CMK (cell line): ENCODE results near the gene ULK4.

Experiments used
- DNase-seq: peaks from one replicate; pipeline ENCODE4 v3.0.0-alpha.2; 2010; ENCODE audit warnings: low read depth

ULK4 gene

DNA sequence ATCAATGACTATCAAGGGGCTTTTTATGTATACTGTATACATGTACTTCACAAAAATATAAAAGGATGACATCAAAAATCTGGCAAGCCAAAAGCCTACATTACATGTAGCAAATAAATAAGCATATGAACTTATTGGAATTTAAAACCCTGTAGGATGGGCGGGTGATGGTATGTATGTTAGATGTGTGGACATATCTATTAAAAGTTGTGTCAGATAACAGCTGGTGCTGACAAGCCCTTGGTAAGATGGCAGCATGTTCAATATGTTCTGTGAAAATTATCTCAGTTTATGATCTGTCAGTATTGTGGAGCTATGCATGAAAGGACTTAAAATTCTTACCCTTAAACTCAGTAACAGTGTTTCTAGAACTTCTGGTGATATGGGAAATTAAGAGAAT is 742.5 kb downstream of the ULK4 start:
- no peak for DNase-seq

DNA sequence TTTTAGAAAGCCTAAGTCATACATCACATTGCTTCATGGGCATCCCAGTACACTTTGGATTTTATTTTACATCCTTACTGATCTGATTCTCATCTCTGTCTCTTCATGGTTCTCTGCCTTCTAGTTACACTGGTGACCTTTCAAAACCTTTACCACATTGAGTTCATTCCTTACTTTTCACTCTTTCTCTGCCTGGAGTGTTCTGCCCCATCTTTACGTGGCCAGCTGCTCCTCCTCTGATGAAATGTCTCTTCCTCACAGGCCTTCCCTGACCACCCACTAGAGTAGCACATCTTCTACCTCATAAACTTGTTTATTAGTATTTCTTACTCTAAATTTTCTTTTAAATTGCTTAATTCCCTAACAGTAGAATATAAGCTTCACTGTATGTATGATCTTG is 744.9 kb downstream of the ULK4 start:
- DNase-seq = no peak

DNA sequence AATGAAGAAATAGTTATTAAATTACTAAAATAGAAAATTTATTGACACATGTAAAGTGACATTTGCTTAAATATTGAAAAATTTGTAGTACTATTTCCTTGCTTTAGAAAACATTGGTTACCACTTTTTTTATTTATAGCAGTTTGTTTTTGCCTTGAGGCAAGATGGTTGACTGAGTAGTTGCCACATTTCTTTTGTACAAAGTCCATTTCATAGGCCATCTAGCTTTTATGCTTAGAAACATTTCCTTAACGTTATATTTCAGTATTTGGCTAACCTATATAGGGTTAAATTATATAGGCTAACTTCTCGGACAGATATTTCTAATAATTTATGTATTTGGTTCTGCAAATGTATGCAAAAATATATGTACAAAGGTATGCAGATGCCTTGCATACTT is 745.5 kb downstream of the ULK4 start:
- no peak for DNase-seq

DNA sequence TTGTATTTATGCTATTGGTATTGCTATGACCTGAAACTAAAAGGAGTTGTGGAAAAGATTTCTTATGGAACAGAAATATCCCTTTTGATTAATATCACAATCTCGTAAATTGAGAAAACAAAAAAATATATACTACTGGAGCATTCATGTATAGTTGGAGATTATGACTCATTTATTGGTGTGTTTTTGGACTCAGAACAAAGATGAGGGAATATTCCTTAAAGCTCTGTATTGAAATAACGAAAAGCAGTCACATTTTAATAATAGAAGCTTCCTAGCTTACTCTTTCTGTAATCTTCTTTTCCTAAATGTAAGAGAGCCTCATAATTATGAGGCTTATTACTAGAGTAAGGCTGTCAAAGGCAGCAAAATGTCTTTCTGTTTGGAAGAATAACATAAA is 748.3 kb downstream of the ULK4 start:
- DNase-seq = no peak

DNA sequence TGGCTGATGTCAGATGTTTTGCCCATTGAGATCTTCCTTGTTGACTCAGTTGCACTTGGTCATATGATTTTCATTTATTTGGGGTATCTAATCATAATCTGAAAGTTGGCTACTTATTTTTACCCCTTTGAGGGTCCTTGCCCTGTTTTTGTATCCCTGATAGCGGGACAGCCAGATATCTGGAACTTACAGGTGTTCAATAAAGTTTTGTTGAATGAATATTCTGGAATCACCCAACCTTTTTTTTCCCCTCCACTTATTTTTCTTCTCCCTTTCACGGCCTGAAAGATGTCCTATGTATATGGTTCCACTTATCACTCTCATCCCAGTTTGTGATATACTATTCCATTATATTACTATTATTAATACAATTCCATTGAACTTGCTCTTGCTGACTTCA is 749.8 kb downstream of the ULK4 start:
- DNase-seq = no peak

DNA sequence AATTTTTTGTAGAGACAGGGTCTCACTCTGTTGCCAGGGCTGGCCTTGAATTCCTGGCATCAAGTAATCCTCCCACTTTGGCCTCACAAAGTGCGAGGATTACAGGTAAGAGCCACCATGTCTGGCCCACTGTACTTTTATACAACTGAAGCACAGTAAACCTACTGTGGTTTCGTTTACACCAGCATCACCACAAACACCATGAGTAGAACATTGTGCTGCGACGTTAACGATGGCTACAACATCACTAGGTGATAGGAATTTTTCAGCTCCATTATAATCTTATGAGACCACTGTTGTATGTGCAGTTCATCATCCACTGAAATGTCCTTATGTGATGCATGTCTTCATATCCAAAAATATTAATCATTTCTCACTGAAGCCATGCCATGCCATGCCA is 750.9 kb downstream of the ULK4 start:
- no peak for DNase-seq

DNA sequence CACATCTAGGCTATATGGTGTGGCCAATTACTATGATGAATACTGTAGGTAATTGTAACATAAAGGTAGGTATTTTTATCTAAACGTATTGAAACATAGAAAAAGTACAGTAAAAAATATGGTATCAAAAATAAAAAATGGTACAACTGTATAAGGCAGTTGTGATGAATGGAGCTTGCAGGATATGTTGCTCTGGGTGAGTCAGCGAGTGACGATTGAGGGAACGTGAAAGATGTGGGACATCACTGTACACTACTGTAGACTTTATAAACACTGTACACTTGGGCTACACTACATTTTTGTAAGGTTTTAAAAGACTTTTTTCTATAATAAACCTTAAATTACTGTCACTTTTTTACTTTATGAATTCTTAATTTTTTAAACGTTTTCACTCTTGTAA is 752.3 kb downstream of the ULK4 start:
- no peak for DNase-seq

DNA sequence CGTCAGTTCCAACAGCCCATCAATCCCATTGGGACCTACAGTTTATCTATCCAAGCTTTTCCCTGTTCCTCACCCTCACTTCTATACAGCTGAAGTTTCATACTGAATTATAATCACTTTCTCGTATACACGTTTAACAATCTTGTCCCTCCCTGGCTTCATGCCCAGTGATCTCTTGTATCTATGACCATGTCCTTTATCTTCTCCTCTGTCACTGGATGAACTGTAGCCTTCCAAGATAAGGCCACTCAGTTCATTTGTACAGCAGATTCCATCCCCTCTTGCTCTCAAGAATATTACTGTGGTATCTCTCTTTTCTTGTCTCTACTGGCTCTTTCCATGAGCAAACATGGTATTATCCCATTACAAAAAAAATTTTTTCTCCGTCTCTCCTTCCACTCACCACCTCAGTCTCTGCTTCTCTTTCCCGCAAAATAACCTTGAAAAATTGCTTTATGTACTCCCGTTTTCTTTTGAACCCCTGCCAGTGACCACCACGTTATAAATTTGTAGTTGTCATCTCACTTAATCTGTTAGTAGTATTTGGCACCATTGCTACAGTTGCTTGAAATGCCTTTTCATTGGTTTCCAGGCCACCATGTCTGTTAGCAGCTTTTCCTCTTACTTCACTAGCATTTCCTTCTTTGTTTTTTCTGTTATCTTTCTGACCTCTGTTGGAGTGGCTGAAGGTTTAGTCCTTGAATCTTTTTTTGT is 753.2 kb downstream of the ULK4 start:
- DNase-seq = no peak

DNA sequence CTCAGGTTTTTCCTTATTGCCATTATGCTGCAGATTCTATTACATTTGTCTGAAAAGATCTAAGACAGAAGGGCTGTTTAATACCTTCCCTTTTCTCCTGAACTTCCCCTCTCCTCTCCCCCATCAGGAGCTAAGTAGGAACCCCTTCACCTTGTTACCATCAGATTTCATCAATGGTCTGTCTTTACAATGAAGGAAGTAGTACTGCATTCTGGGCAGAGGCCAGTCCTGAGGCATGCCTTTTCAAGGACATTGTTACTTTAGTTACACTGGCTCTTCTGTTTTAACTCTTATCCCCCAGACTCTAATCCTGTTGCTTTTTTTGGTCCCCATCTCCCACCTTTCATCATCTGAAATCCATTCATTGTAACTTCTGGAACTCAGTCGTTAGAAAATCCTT is 754.5 kb downstream of the ULK4 start:
- DNase-seq = no peak

DNA sequence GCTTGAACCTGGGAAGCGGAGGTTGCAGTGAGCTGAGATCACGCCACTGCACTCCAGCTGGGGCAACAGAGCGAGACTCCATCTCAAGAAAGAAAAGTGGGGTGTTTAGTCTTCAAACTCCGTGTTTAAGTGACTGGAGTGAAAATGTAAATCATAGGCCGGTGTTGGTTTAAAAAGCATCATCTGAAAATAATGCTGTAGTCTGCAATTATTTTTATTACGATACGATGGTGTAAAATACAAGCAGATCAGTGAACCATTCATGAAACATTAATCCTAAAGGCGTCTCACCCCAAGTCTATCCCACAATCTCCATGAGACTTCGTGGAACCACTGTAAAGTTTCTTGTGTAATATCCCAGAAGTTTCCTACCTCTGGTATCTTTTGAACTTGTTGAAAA is 756.3 kb downstream of the ULK4 start:
- DNase-seq = no peak

DNA sequence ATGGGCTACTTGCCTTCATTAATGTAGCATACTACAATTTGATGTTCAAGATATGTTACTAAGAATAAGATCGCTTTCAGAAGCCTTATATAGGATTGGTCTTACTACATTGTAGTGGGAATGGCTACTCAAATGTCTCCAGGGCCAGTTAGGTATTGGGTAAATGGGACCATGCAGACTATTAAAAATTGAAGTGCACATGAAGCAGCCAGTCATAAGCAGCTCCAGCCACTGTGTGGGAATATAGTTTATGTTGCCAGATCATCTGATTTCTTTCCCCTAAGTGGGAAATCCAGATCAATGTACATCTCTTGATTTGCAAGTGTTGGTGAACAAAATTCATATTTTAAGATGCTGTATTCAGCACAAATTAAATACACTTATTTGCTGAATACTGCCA is 757.5 kb downstream of the ULK4 start:
- DNase-seq = no peak

DNA sequence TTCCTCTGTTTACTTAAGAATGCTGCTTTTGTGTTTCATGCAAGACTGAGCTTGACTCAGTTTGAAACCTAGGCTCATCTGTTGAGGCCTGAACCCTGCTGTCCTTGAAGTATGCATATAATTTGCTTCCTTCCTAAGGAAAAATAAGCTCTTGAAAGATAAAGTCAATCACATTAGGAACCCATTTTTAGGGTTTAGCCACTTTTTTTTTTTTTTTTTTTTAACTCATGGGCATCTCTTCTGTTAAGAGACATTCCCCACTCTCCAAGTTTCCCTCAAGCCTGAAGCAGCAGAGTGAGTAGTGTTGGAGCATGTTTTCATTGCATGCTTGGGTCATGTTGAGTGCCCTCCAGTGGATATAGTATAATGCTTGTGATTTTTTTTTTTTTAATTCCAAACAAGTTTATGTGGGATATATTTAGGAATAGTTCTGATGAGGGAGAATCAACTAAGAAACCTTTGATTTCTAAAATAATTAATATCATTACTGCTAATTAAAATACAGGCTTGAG is 759.0 kb downstream of the ULK4 start:
- no peak for DNase-seq

DNA sequence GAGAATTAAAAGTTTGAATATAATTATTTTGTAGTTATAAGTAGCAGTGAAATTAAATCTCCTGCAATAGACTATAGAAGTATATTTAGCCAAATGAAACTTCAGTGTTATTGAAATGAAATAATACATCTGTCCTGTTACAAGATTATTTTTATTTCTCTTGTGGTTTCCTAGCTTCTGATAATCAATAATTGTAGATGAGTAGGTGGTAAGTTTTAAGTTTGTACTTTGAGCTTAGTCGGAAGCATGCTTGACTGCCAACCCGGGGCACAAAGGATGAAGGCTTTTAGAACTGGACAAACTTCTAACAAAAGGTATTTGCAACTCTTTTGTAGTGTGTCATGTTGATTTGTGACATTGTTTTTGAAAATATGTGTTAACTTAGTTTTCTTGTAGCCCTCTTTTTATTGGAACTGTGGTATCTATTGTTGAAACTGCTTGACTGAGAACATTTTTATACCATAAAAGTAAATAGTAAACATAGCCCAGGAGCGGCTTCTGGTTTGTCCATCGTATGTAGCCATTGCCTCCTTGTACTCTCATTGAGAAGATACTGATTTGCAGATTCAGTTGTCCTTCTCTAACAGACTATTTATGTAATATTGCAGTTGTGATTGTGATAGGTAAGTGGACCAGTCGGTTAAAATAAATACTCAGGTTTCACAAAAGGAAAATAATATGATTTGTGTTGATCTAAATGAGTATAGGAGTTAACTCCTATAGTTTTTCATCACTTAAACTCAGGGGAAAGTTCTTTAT is 759.6 kb downstream of the ULK4 start:
- DNase-seq = no peak

DNA sequence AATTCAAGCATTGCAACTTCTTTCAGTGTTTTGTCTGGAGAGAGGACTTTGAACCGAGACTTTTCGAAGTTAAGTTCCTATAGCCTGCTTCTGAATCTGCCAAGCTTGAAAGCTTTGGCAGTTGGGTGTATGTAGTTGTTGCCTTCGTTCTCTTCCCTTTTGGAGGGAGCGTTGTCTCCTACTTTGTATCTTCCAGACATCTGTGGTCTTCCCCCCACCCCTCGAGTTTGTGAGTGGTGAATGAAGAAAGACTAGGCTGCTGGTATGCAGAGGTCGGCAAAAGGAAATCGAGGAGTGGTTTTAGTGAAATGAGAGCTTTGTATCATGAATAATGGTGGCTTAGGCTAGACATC is 761.3 kb downstream of the ULK4 start:
- no peak for DNase-seq

DNA sequence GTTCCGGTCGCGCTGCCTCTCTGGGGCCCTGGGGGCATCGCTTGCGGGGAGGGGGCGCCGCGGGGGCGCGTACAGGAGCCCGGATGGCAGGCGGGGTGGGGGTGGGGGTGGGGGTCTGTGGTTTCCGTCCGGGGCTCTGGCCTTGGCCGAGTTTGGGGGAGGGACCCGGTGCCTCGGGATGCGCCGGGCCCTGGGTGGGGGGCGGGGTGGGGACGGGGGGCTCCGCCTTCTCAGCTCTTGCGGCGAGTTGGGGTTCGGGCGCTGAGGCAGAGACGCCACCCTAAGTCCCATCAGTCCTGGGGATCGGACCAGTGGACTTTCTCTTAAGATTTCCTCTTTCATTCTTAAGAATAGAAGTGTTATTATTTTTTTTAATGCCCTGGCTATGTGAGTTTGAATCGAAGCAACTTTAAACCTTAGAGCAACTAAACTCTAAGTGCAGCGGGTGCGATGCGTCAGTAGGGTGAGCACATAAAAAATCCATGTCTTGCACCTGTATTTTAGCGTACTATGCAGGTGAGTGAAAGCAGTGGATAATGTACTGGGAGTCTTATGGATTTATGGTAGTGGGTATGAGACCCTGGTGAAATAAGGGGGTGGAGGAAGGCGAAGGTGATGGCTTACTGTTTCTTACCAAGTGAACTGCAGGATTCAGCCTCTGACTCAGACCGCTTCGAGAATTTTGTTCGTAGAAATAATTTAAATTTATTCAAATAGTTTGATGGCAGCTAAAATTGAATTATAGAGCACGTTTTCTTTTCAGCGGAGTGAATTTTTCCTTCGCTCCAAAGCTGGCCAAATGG is 761.8 kb downstream of the ULK4 start:
- no peak for DNase-seq

DNA sequence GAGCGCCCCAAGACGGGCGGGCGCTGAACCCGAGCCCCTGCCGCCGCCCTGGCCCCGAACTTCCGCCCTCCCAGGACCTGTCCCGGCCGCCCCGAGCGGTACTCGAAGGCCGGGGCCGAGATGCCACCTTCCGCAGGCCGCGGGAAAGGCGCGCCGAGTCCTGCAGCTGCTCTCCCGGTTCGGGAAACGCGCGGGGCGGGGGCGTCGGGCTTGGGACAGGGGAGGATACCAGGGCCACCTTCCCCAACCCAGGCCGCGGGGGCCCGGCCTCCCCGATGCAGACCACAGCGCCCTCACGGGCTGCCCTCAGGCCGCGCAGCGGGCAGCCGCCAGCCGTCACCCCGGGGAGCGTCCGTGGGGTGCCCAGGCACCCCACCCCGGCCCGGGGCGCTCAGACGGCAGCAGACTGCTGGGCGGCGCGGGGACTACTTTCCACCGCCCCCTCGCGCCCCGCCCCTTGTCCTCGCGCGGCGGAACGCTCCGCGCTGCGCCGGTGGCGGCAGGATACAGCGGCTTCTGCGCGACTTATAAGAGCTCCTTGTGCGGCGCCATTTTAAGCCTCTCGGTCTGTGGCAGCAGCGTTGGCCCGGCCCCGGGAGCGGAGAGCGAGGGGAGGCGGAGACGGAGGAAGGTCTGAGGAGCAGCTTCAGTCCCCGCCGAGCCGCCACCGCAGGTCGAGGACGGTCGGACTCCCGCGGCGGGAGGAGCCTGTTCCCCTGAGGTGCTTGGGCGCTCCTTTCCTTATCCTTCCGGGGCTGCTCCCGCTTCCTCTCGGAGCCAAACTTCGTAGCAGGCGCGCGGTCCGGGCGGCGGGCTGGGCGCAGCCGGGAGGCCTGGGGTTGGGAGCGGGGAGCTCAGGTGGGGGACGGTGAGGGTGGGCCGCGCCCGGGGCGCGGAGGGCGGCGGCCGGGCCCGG is 762.7 kb downstream of the ULK4 start, which contains the start of gene CTNNB1:
CTNNB1 (plus strand) TSS at position 556 of the 916 bp plus-strand sequence. CDS start 24,564 bp downstream, outside the sequence.
- DNase-seq = peak; percentile 91

DNA sequence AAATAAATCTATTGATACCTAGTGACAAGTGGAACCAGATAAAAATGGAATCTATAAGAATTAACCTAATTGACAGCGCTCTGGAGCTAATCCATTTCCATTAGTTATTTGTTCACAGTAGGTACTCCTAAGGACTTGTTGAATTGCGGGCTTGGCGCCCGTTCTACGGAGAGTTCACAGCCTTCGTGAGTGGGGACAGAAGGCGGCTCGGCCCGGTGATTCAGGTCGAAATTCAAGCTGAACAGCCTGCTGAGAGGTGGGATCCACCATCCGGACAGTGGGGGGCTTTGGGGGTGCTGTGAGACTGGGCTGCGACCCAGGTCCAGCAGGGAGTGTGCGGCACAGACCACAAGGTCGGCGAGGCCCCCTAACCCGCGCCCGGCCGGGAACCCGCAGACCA is 763.4 kb downstream of the ULK4 start:
- DNase-seq = no peak

DNA sequence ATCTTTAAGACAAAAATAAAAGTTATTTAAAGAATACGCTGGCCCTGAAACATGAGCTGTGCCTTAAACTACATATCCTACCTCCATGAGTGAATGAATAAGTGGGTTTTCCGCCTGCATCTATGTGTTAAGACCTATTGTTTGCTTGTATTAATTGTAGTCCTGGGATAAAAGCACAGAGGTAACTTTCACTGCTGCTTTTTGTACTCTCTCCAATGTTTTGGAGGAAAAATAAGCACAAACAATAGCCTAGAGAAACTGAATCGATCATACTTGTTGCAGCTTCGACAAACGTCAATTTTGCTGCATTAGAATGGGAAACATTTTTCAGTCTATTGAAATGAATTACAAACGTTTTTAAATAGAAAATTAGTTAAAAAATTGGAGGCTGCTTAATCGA is 763.9 kb downstream of the ULK4 start:
- DNase-seq = no peak
